Measurements from ENCODE around the gene LRP3.
"Not testable (repeated sequence)": the region's sequence is repeated elsewhere in the genome, so short reads cannot be mapped to it uniquely, and the experiment has no call there.

The LRP3 gene

GRCh38 chr19:33186431-33187182, 7.5 kb upstream of the LRP3 start:
- POLR2A ChIA-PET, result no interaction called here
- DNase-seq (ENCODE audit: low read depth, low spot score), result no peak
- no peak for TF ChIP-seq CTCF (IDR thresholded peaks at IDR 0.05; ENCODE audit: insufficient read depth, low read length, missing control alignments)
- H3K4me3 ChIP-seq (ENCODE audit: low read depth, low read length), result no peak overlapping the region
- CTCF ChIA-PET, result interaction anchor here (1.0 to 5.6 kb wide), 7 partner anchors 9 to 219 kb away, joined by 3 to 99 read pairs (median 40); no protein-coding TSS in a partner anchor

GRCh38 chr19:33187183-33187540, 7.0 kb upstream of the LRP3 start:
- TF ChIP-seq CTCF (IDR thresholded peaks at IDR 0.05; ENCODE audit: insufficient read depth, low read length, missing control alignments), result no peak
- H3K4me3 ChIP-seq (ENCODE audit: low read depth, low read length), result no peak overlapping the region
- DNase-seq (ENCODE audit: low read depth, low spot score), result no peak
- ChIA-PET CTCF (interaction anchor here (1.0 to 5.6 kb wide), 5 partner anchors 10 to 219 kb away, joined by 3 to 99 read pairs (median 66); no protein-coding TSS in a partner anchor), POLR2A (no interaction called here)

- CTCF ChIA-PET, result interaction anchor here (1.5 kb wide), 1 partner anchor 12 kb away, joined by 5 read pairs; no protein-coding TSS in a partner anchor
- H3K4me3 ChIP-seq (ENCODE audit: low read depth, low read length), result no peak overlapping the region
- no peak for DNase-seq (ENCODE audit: low read depth, low spot score)
- POLR2A ChIA-PET, result no interaction called here
- no peak for TF ChIP-seq CTCF (IDR thresholded peaks at IDR 0.05; ENCODE audit: insufficient read depth, low read length, missing control alignments)
These were observed 4.7 kb upstream of the LRP3 start for GRCh38 chr19:33189453-33189852.

- DNase-seq (ENCODE audit: low read depth, low spot score); POLR2A ChIA-PET; H3K4me3 ChIP-seq (ENCODE audit: low read depth, low read length): not testable (repeated sequence)
- CTCF ChIA-PET, result interaction anchor here (1.3 to 2.7 kb wide), 3 partner anchors 7 to 14 kb away, joined by 5 to 18 read pairs (median 6); no protein-coding TSS in a partner anchor
These were observed 3.0 kb upstream of the LRP3 start for GRCh38 chr19:33191092-33191491.

GRCh38 chr19:33191501-33191900, 2.6 kb upstream of the LRP3 start:
- no peak for DNase-seq (ENCODE audit: low read depth, low spot score)
- CTCF ChIA-PET, result interaction anchor here (0.8 to 2.7 kb wide), 3 partner anchors 8 to 14 kb away, joined by 3 to 18 read pairs (median 6); no protein-coding TSS in a partner anchor
- no peak for TF ChIP-seq CTCF (IDR thresholded peaks at IDR 0.05; ENCODE audit: insufficient read depth, low read length, missing control alignments)
- POLR2A ChIA-PET, result no interaction called here
- no peak overlapping the region for H3K4me3 ChIP-seq (ENCODE audit: low read depth, low read length)

GRCh38 chr19:33192010-33192409, 2.1 kb upstream of the LRP3 start:
- POLR2A ChIA-PET, result no interaction called here
- no peak for TF ChIP-seq CTCF (IDR thresholded peaks at IDR 0.05; ENCODE audit: insufficient read depth, low read length, missing control alignments)
- CTCF ChIA-PET, result interaction anchor here (0.8 to 2.7 kb wide), 4 partner anchors 8 to 48 kb away, joined by 3 to 18 read pairs (median 4); no protein-coding TSS in a partner anchor
- H3K4me3 ChIP-seq (ENCODE audit: low read depth, low read length), result no peak overlapping the region
- no peak for DNase-seq (ENCODE audit: low read depth, low spot score)

Data from AG04449 (cell line).